Muscle layer of duodenum (tissue), 2 donors: ENCODE results near the gene KIF4A.
"Not testable (repeated sequence)": the region's sequence is repeated elsewhere in the genome, so short reads cannot be mapped to it uniquely, and the experiment has no call there.

Experiments
- H3K27ac ChIP-seq: one replicate; pipeline ENCODE4 v1.7.0; 2013; ENCODE audit warnings: mild to moderate bottlenecking, low read length
- H3K27me3 ChIP-seq: one replicate; pipeline ENCODE4 v1.7.0; 2013; ENCODE audit warnings: low read depth, mild to moderate bottlenecking, control low read depth, low read length
- H3K36me3 ChIP-seq, 2 donors: one replicate each; pipeline ENCODE4 v1.7.0; 2013; ENCODE audit warnings: low read length in 2 of 2, control low read depth in 1 of 2, mild to moderate bottlenecking in 1 of 2; ENCODE audit not compliant: insufficient read depth in 2 of 2, control insufficient read depth in 1 of 2
- H3K4me1 ChIP-seq, 2 donors: one replicate each; pipeline ENCODE4 v1.7.0; 2013; ENCODE audit warnings: low read length in 2 of 2, mild to moderate bottlenecking in 2 of 2, control low read depth in 1 of 2, moderate library complexity in 1 of 2; ENCODE audit not compliant: insufficient read depth in 2 of 2, control insufficient read depth in 1 of 2
- H3K4me3 ChIP-seq, 2 donors: one replicate each; pipeline ENCODE4 v1.7.0; 2013; ENCODE audit warnings: low read length in 2 of 2, low read depth in 1 of 2, mild to moderate bottlenecking in 1 of 2
- H3K9me3 ChIP-seq, 2 donors: one replicate each; pipeline ENCODE4 v1.7.0; 2013; ENCODE audit warnings: low read length in 2 of 2, control low read depth in 1 of 2, mild to moderate bottlenecking in 1 of 2; ENCODE audit not compliant: control insufficient read depth in 1 of 2
- donor health status: healthy.

KIF4A gene

DNA sequence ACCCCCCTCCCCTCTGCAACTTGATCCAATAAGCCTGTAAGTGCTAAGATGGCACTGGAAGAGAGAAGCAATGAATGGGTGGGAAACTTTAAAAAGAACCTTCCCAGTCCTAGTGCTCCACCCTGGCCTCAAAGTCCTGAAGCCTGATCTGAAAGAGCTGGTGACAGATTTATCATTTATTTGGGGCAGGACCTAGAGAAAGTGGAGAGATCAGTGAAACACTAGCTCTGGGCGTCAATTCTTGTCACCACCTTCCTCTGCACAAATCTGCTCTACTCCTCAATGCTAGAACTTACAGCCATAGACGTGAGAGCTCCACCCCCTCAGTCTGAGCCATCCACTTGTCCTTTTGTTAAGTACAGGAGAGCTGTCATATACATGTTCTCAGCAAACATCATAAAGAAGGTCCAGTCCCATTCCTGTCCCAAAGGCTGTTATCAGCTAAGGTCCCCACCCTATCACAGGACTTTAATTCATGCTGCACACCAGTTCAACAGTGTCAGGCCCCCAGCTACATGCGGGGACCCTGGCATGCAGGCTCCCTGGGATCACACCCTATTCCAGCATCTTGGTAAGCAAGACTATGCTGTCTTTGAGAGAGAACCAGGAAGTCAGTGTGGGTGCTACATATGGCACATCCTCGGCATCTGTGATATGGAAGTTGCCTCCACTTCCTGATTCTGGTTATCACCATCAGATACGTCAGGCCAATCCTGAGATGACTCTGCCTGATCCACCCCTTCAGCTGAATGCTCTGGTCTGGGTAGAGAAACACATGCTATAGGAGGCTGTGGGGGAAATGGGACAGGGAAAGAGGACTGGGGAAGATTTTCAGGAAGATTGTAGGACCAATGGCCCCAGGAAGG is 32.2 kb upstream of the KIF4A start:
- Histone ChIP-seq H3K4me1 (no peaks in the 10 kb centered on the region), H3K9me3 (no peaks in the 10 kb centered on the region), H3K27me3 (no peaks in the 10 kb centered on the region), H3K27ac (no peak overlapping the region), H3K36me3 (no peaks in the 10 kb centered on the region), H3K4me3 (no peak overlapping the region)

DNA sequence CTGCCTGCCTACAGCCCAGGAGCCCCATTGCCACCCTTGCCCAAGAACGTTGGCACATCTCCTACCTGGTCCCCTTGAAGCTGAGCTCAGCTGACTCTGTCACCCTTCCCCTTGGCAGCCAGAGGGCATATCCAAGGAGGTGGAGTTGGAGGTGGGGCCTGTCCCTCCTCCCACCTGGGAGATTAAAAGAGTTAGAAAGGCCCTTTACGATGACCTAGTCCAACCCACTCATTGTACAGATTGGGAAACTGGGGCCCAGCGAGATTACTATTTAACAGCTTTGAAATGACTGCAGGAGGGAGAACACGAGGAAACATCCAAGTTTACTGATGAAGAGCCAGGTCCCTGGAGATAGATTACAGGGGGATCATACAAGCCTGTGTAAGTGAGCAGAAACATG is 29.8 kb upstream of the KIF4A start, which contains the start of gene P2RY4:
Gene P2RY4, minus strand, starts transcription at position 101 of the 400 bp plus-strand sequence. CDS start 580 bp downstream, outside the sequence.
- H3K27ac ChIP-seq = no peak within 1 kb of the TSS

DNA sequence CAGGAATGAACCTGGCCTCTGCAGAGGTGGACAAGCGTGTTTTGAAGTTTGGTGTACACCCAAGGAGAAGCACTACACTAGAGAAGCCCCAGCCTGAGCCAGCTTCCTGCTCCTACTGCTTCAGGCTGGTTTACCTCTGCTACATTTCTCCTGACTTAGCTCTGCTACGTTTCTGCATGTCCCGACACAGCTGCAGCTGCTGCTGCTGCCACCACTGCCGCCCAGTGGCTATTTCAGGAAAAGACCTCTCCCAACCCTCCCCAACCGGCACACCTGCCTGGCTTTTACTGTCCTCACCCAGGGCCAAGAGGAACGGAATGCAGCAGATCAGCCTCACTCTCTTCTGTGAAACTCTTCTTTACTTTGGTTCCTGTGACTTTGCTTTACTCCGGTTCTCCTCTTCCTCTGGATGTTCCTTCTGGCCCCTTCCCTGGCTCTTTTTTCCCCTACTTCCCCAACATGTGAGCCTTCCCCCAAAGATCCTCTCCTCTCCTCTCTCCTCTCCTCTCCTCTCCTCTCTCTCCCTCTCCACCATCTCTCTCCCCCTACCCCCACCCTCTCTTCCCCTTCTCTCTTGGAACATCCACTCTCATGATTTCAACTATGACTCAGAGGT is 26.8 kb upstream of the KIF4A start:
- no peaks in the 10 kb centered on the region for H3K9me3 ChIP-seq

More for the DNA sequence above, 29.8 kb upstream of the KIF4A start, which contains the start of gene P2RY4:
- Histone ChIP-seq H3K4me3 (no peak within 1 kb of the TSS), H3K9me3 (no peaks in the 10 kb centered on the region), H3K4me1 (no peaks in the 10 kb centered on the region), H3K27me3 (no peaks in the 10 kb centered on the region), H3K36me3 (no peaks in the 10 kb centered on the region)

DNA sequence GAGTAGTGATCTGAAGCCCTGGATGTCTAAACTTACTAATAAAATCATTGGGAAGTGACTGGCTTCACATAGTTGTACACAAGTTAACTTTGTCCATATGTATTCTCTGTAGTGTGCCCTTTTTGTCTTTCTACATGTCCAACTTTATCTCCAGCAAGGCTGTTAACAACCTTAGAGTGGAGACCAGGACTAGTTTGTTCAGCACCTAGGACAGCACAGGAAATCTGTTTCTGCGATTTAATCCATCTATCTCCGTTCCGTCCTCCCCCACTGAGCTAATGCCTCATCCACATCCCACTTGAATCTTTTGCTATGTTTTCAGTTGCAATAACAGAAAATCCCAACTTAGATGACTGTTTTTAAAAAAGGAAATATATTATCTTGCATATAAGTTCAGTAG is 25.1 kb upstream of the KIF4A start:
- Histone ChIP-seq H3K4me3 (no peak overlapping the region), H3K9me3 (no peaks in the 10 kb centered on the region), H3K27me3 (no peaks in the 10 kb centered on the region), H3K27ac (no peak overlapping the region), H3K36me3 (no peaks in the 10 kb centered on the region), H3K4me1 (no peaks in the 10 kb centered on the region)

More for the DNA sequence above, 26.8 kb upstream of the KIF4A start:
- Histone ChIP-seq H3K36me3 (no peaks in the 10 kb centered on the region), H3K4me3 (no peak overlapping the region), H3K27me3 (no peaks in the 10 kb centered on the region), H3K27ac (no peak overlapping the region), H3K4me1 (no peaks in the 10 kb centered on the region)

DNA sequence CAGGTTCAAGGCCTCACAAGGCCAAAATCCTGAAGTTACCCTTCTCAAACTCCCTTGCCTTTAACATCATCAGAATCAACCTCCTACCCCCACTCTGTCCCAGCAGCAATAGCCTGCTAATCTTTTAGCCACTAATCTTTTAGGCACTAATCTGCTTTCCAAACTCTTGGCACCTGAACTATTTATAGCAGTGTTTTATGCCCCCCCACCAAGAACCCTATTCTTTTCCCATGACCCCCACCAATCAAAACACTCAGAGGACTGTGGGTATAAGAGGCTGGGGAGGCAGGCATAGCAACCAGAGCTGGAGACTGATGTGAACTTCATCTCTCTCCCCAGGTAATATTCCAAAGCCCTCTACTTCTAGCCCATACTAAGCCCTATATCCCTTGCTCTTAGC is 21.9 kb upstream of the KIF4A start, which contains the start of gene ARR3:
Gene ARR3, plus strand, starts transcription at position 301 of the 400 bp plus-strand sequence. CDS start 1,052 bp downstream, outside the sequence.
- H3K27ac ChIP-seq = no peak within 1 kb of the TSS
- H3K4me1 ChIP-seq = no peaks in the 10 kb centered on the region
- no peaks in the 10 kb centered on the region for H3K36me3 ChIP-seq
- H3K4me3 ChIP-seq = no peak within 1 kb of the TSS
- H3K9me3 ChIP-seq = no peaks in the 10 kb centered on the region
- H3K27me3 ChIP-seq = no peaks in the 10 kb centered on the region

DNA sequence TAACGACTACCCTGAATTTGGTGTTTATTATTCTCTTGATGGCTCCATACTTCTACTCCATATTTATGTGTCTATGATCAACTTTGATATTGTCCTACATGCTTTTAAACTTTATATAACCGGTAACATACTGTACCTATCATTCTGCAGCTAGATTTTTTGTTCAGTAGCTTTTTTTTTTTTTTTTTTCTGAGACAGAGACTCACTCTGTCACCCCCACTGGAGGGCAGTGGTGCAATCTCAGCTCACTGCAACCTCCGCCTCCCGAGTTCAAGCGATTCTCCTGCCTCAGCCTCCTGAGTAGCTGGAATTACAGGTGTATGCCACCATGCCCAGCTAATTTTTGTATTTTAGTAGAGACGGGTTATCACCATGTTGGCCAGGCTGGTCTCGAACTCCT is 15.9 kb upstream of the KIF4A start:
- not testable (repeated sequence) for H3K27ac ChIP-seq, H3K36me3 ChIP-seq, H3K27me3 ChIP-seq, H3K4me1 ChIP-seq, H3K4me3 ChIP-seq, H3K9me3 ChIP-seq

DNA sequence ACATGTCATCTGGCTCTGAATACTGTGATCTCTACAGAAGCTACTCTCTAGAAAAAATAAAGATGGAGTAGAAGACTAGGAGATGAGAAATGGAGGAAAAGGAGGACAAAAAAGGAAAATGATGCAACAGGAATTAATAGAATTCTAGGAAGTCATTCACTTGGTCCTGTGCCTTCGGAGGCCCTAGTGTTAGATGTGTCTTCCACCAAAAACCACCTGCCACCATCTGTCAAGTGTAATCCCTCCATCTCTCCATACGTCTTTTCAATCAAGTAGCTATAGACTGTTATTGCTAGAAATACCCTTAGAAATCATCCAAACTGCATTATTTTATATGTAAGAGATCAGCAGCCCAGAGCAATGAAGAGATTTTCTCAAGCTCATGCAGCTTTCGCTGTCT is 10.8 kb upstream of the KIF4A start:
- Histone ChIP-seq H3K27ac (no peak overlapping the region), H3K4me1 (no peaks in the 10 kb centered on the region), H3K27me3 (no peaks in the 10 kb centered on the region), H3K9me3 (no peaks in the 10 kb centered on the region), H3K4me3 (no peak overlapping the region), H3K36me3 (peaks cover 0 to 21% of the 10 kb centered on the region in 2 donors)

DNA sequence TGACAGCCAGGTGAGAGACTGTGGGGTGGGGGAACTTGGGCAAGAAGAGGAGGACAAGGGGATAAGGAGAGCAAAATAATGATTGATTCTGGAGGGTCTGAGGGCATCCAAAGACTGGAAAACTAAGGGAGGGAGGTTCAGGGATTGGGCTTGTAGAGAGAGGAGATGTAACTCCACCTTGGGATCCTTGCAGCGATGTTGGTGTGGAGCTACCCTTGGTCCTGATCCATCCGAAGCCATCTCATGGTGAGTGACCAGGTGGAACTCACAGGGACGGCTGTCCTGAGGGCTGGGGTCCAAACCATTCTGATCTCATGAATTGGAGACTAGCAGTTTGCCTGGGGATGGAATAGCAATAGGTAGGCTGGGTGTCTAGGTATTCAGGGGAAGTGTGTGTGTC is 9.3 kb upstream of the KIF4A start:
- Histone ChIP-seq H3K27ac (no peak overlapping the region), H3K4me3 (no peak overlapping the region), H3K36me3 (peaks cover 0 to 28% of the 10 kb centered on the region in 2 donors), H3K4me1 (no peaks in the 10 kb centered on the region), H3K9me3 (no peaks in the 10 kb centered on the region), H3K27me3 (no peaks in the 10 kb centered on the region)

DNA sequence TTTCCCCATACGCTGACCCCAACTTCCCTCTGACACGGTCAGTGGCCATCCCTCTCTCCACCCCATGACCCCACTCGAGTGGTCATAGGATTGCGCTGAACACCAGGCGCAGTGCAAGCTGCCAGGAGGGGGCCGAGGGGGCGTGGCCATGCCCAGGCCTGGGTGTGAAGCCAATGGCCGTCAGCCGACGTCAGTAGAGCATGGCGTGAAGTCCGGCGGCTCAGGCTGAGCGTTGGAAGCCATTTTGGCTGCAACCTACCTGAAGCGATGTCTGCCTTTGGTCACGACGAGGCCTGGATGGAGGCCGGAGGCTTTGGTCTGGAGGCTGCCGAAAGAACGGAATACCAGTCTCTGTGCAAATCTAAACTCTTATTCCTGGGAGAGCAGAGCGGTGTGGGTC is 8.0 kb upstream of the KIF4A start, which contains the start of gene RAB41:
Gene RAB41, plus strand, starts transcription at position 222 of the 400 bp plus-strand sequence. Its CDS starts 46 bp downstream, at position 268.
- Histone ChIP-seq H3K27ac (no peak within 1 kb of the TSS), H3K36me3 (peaks cover 2 to 36% of the 10 kb centered on the region in 2 donors), H3K27me3 (no peaks in the 10 kb centered on the region), H3K9me3 (no peaks in the 10 kb centered on the region), H3K4me3 (no peak within 1 kb of the TSS), H3K4me1 (no peaks in the 10 kb centered on the region)

DNA sequence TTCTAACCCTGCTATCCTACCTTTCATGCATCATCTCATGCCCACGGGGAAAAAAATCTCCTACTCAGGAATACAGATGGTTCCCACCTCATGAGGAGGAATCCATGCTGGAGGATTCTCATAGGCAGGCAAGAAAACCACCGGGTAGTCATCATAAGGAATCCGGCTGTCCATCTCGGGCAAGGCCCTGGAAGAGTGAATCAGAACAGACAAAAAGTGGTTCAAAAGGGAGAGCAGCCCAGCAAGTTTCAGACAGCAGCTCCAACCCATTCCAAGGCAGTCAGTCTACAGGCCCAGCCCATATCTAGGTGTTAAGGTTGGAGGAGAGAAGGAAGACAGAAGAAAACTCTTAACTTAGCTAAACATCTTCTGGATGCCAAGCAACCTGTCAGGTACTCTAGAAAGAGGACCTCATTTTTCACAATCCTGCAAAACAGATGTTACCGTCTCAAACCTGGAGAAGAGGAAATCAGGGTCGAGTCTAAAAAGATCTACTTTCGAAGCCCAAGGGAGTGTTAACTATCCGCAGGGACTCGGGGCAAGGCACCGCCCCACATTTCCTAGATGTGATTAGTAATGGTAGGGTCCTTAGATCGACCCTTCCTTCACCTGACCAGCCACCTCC is 624 bp upstream of the KIF4A start:
- Histone ChIP-seq H3K4me3 (peak overlapping the region; percentile 77 to 78), H3K27ac (peak overlapping the region; percentile 69), H3K36me3 (peaks cover 6 to 28% of the 10 kb centered on the region in 2 donors), H3K27me3 (no peaks in the 10 kb centered on the region), H3K9me3 (no peaks in the 10 kb centered on the region), H3K4me1 (peaks cover 0 to 9% of the 10 kb centered on the region in 2 donors)

DNA sequence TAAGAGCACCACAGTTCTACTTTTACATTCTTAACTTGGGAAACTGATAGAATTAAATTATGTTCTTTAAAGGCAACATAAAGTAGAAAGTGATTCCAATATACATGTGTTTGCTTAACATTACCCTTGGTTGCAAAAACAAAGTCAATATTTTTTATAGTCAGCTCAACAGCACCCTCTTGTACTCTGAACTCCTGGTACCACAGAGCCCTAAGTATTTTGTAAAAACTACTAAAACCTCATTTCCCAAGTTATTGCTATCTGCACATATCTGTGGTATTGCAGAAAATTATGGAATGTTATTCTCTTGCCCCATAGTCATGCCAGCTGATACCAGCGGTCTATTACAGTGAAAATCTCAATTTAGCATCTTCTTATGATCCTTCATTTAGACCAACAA is 2.9 kb downstream of the KIF4A start:
- Histone ChIP-seq H3K4me1 (peaks cover 0 to 9% of the 10 kb centered on the region in 2 donors), H3K36me3 (peaks cover 0 to 6% of the 10 kb centered on the region in 2 donors), H3K9me3 (no peaks in the 10 kb centered on the region), H3K27ac (no peak overlapping the region), H3K27me3 (no peaks in the 10 kb centered on the region), H3K4me3 (no peak overlapping the region)
